K562 (cell line): ENCODE data around the gene TSC22D3. TPM values are rescaled to one million over a fixed set of nuclear protein-coding genes. Genes with fewer than 3 reads are reported as not detected.
A peak's percentile ranks its signal among the peaks of the same experiment; 100 is the strongest.

Experiments
- ATAC-seq: fragments of 200-7000 bp; cut with Tn5 transposase; 3 replicates; pipeline ENCODE4 v1.9.1; 2020; ENCODE audit warnings: moderate library complexity
- BruUV-seq: library from RNA; stranded (reverse); fragments of 400-500 nt; replicated peaks from 2 replicates; lab custom pipeline; 2021; lab: Mats Ljungman, UMichigan
- CTCF ChIA-PET: fragments of 300-600 bp; formaldehyde crosslinking; extraction: SDS; loops from one replicate; lab custom pipeline; 2021; ENCODE audit warnings: low intra/inter-chr PET ratio; lab: Yijun Ruan, JAX
- POLR2A ChIA-PET: fragments of 300-600, 350-650 bp; sonication (Branson Sonifier 250); formaldehyde crosslinking; extraction: SDS; loops from one replicate; lab custom pipeline; 2021; ENCODE audit warnings: antibody characterized with exemption, inconsistent platforms; lab: Yijun Ruan, JAX
- DNase-seq, 4 experiments: peaks; one replicate each; pipeline versions ENCODE4 v3.0.0 to v3.0.0-alpha.2; 2011 to 2018; ENCODE audit warnings: low spot score in 3 of 4, mixed read lengths in 3 of 4; ENCODE audit errors: extremely low read depth in 1 of 4
- FAIRE-seq: peaks from 2 replicates; lab custom pipeline; 2011; peaks lifted over from hg19 to GRCh38; lab: Jason Lieb, UNC
- H2AFZ ChIP-seq: 2 replicates; pipeline ENCODE4 v1.6.0; 2011; ENCODE audit warnings: low read depth, low read length, control low read depth, inconsistent platforms
- H3K27ac ChIP-seq: fragments of 200-600 bp; 3 replicates; pipeline ENCODE4 v1.8.0; 2011; ENCODE audit warnings: low read depth, mild to moderate bottlenecking, control low read depth, inconsistent platforms, low read length, moderate library complexity, mixed read lengths; ENCODE audit errors: extremely low read depth
- H3K27me3 ChIP-seq, 2 experiments: fragments of 300-600 bp in 1 of 2; 2 replicates in 1 of 2; 3 replicates in 1 of 2; pipeline versions ENCODE4 v1.6.0 to v1.8.0; 2011; ENCODE audit warnings: inconsistent platforms in 2 of 2, low read length in 2 of 2, mild to moderate bottlenecking in 1 of 2, mixed read lengths in 1 of 2, moderate library complexity in 1 of 2; ENCODE audit not compliant: control insufficient read depth in 2 of 2, insufficient read depth in 2 of 2
- H3K36me3 ChIP-seq: fragments of 300-600 bp; 3 replicates; pipeline ENCODE4 v1.8.0; 2011; ENCODE audit warnings: mild to moderate bottlenecking, low read length, inconsistent platforms; ENCODE audit not compliant: control insufficient read depth, insufficient read depth
- H3K4me1 ChIP-seq, 2 experiments: fragments of 200-600 bp in 1 of 2; replicated peaks in 1 of 2; 2 replicates in 1 of 2; 3 replicates in 1 of 2; pipeline versions ENCODE4 v1.5.1 to v1.8.0; 2011; ENCODE audit warnings: inconsistent platforms in 2 of 2, low read length in 2 of 2, mild to moderate bottlenecking in 1 of 2, mixed read lengths in 1 of 2, moderate library complexity in 1 of 2; ENCODE audit not compliant: control insufficient read depth in 2 of 2, insufficient read depth in 2 of 2
- H3K4me2 ChIP-seq: 2 replicates; pipeline ENCODE4 v1.6.1; 2011; ENCODE audit warnings: low read length, control low read depth, inconsistent platforms, mixed read lengths; ENCODE audit not compliant: insufficient read depth
- H3K4me3 ChIP-seq: fragments of 200-600 bp; sonication (generic), shearing (Covaris generic); 2 replicates; pipeline ENCODE4 v1.5.1; 2016; ENCODE audit warnings: control low read depth, inconsistent platforms
- H3K79me2 ChIP-seq: fragments of 200-600 bp; 3 replicates; pipeline ENCODE4 v1.8.0; 2011; ENCODE audit warnings: low read length, inconsistent platforms; ENCODE audit not compliant: control insufficient read depth, insufficient read depth
- H3K9ac ChIP-seq, 2 experiments: 2 replicates each; pipeline versions ENCODE4 v1.6.0 to v1.6.1; 2011; ENCODE audit warnings: low read depth in 2 of 2, low read length in 2 of 2, control low read depth in 1 of 2, inconsistent platforms in 1 of 2, mild to moderate bottlenecking in 1 of 2, mixed read lengths in 1 of 2; ENCODE audit not compliant: insufficient read depth in 1 of 2
- H3K9me1 ChIP-seq: one replicate; pipeline ENCODE4 v1.6.0; 2011; ENCODE audit warnings: inconsistent platforms, mild to moderate bottlenecking, low read length, moderate library complexity; ENCODE audit not compliant: control insufficient read depth, insufficient read depth
- H3K9me3 ChIP-seq: replicated peaks from 2 replicates; pipeline ENCODE4 v1.5.1; 2011; ENCODE audit warnings: low read depth, low read length, inconsistent platforms; ENCODE audit not compliant: control insufficient read depth, insufficient read depth
- H4K20me1 ChIP-seq: replicated peaks from 2 replicates; pipeline ENCODE4 v1.6.1; 2011; ENCODE audit warnings: low read length, inconsistent platforms, mixed read lengths; ENCODE audit not compliant: control insufficient read depth, insufficient read depth
- FIP1L1 ChIP-seq: fragments of 200-400 bp; formaldehyde crosslinking; IDR thresholded peaks from 2 replicates; pipeline ENCODE4 v1.6.1; 2018; ENCODE audit warnings: mild to moderate bottlenecking, low read depth, low read length; ENCODE audit not compliant: poor library complexity, severe bottlenecking
- HDAC2 ChIP-seq: fragments of 450-650 bp; IDR thresholded peaks from 2 replicates; pipeline ENCODE4 v1.6.1; 2016; ENCODE audit warnings: mild to moderate bottlenecking
- RBM14 ChIP-seq: fragments of 200-400 bp; formaldehyde crosslinking; IDR thresholded peaks from 2 replicates; pipeline ENCODE4 v1.6.1; 2018; ENCODE audit warnings: low read depth, mild to moderate bottlenecking, low read length, moderate library complexity, borderline replicate concordance; ENCODE audit not compliant: insufficient read depth
- U2AF2 ChIP-seq: fragments of 200-400 bp; formaldehyde crosslinking; optimal IDR thresholded peaks from 2 replicates; pipeline ENCODE3; 2017; ENCODE audit warnings: low read depth, mild to moderate bottlenecking, low read length
- VEZF1 ChIP-seq: fragments of 200-800 bp; sonication (Bioruptor generic); IDR thresholded peaks from 2 replicates; pipeline ENCODE4 v1.6.1; 2017; ENCODE audit warnings: missing genetic modification characterization, missing compliant biosample characterization
- ZNF354B ChIP-seq: fragments of 250-450 bp; sonication (Bioruptor Pico); IDR thresholded peaks from 2 replicates; pipeline ENCODE4 v1.4.0; 2020
- WGBS: fragments of 100-300 bp; shearing (Covaris generic); methylation state at CpG from one replicate; pipeline ENCODE4 v1.1.6; 2016; ENCODE audit warnings: low coverage, mixed read lengths; ENCODE audit not compliant: insufficient coverage; ENCODE audit errors: missing lambda C conversion rate; 5-methylcytosine and 5-hydroxymethylcytosine counted together
- in situ Hi-C: fragments of 300-500 bp; cut with MboI; formaldehyde crosslinking; loops from 4 replicates; pipeline ENCODE4 v1.15.0; 2018; ENCODE audit warnings: inconsistent platforms, mixed read lengths
- intact Hi-C: fragments of 100-400 bp; cut with micrococcal nuclease; formaldehyde crosslinking; loops from 2 replicates; pipeline ENCODE4 v1.14.2; 2022
- polyA plus RNA-seq, 8 experiments: library from polyadenylated mRNA; depleted of rRNA in 4 of 8; stranded (reverse) in 5 of 8; unstranded in 3 of 8; fragments of >200 nt; fragmentation: Nextera tagmentation in 2 of 8; fragmentation: Illumina TruSeq in 1 of 8; extraction: Ambion mirVana in 2 of 8; extraction: Trizol in 1 of 8; gene quantifications; 2 replicates each; pipeline versions ENCODE4 v1.2.1 to v1.2.3, GENCODE V29; 2011 to 2014; ENCODE audit warnings: inconsistent platforms in 1 of 8, missing spikeins in 1 of 8
- total RNA-seq, 7 experiments: library from RNA; depleted of rRNA in 6 of 7; stranded (reverse); fragments of >200 nt in 6 of 7; fragmentation: Illumina TruSeq in 2 of 7; extraction: Trizol in 2 of 7; gene quantifications; 2 replicates each; pipeline versions ENCODE4 v1.2.1 to v1.2.3, GENCODE V29; 2011 to 2021; ENCODE audit warnings: low replicate concordance in 1 of 7
- TF ChIP-seq, protein P1 (sequence below): fragments of 450-650 bp; formaldehyde crosslinking; conservative IDR thresholded peaks from 2 replicates; pipeline ENCODE4 v1.4.0; 2022; ENCODE audit warnings: mild to moderate bottlenecking, missing genetic modification characterization

TSC22D3 gene
- total and polyA plus RNA-seq, 9 of the 15 experiments (the other 6 are each of a cell fraction or from before 2014, with no cell fraction given) = 0.48 to 3.0 (median 0.87) TPM

GRCh38 chrX:107677909-107678308 lies 97.7 kb downstream of the TSC22D3 start (continued):
- TF ChIP-seq RBM14 = no peak
- TF ChIP-seq U2AF2 = no peak
- no peak for TF ChIP-seq HDAC2
- TF ChIP-seq, all 486 proteins: peak for 0

DNA sequence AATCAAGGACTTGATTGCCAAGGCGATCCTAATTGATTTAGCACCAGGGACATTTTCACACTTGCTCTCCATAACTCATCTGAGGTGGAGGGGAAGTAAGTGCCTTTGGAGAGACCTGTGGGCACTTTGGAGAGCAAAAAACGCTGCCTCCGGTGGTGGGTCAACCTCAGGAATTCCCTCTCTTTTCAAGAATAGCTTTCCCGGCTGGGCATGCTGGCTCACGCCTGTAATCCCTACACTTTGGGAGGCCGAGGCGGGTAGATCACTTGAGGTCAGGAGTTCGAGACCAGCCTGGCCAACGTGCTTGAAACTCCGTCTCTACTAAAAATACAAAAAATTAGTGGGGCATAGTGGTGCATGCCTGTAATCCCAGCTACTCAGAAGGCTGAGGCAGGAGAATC lies 98.1 kb downstream of the TSC22D3 start:
- no peaks in the 10 kb centered on the region for H4K20me1 ChIP-seq
- peak overlapping the region; percentile 74 to 94; a peak in 3 of 4 replicates for H3K9ac ChIP-seq
- peak overlapping the region; percentile 85 for H2AFZ ChIP-seq
- no peak for FAIRE-seq
- H3K4me2 ChIP-seq = peak overlapping the region; percentile 89
- 37% methylated on average over 7 of the region's 10 CpGs for WGBS
- no peaks in the 10 kb centered on the region for H3K9me3 ChIP-seq
- no TSS peak for BruUV-seq
- H3K27ac ChIP-seq = peak overlapping the region; percentile 88
- H3K9me1 ChIP-seq = no peaks in the 10 kb centered on the region
- DNase-seq = no peak
- TF ChIP-seq ZNF354B (CRISPR knock-in tag) (no peak), FIP1L1 (no peak), VEZF1 (CRISPR knock-in tag) (no peak)
- TF ChIP-seq, protein P1, sequence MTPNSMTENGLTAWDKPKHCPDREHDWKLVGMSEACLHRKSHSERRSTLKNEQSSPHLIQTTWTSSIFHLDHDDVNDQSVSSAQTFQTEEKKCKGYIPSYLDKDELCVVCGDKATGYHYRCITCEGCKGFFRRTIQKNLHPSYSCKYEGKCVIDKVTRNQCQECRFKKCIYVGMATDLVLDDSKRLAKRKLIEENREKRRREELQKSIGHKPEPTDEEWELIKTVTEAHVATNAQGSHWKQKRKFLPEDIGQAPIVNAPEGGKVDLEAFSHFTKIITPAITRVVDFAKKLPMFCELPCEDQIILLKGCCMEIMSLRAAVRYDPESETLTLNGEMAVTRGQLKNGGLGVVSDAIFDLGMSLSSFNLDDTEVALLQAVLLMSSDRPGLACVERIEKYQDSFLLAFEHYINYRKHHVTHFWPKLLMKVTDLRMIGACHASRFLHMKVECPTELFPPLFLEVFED (CRISPR knock-in tag) = no peak
- no peak overlapping the region for H3K4me3 ChIP-seq
- ChIA-PET CTCF (no interaction called here), POLR2A (interaction anchor here (0.6 to 2.4 kb wide), 4 partner anchors 9 to 34 kb away, joined by 3 to 9 read pairs (median 5); no protein-coding TSS in a partner anchor)
- ATAC-seq = no peak
- intact Hi-C loops (loop anchor here (10.0 kb wide), 1 partner anchor 397 kb away; no protein-coding TSS in a partner anchor), in situ Hi-C loops (loop anchor here (5.0 kb wide), 2 partner anchors 35 to 100 kb away; partner anchors contain the start of genes NCBP2L and TSC22D3)
- no peaks in the 10 kb centered on the region for H3K27me3 ChIP-seq
- peaks cover 26 to 39% of the 10 kb centered on the region in 2 experiments; a peak in 4 of 5 replicates for H3K4me1 ChIP-seq
- H3K79me2 ChIP-seq = peaks cover 19% of the 10 kb centered on the region
- no peaks in the 10 kb centered on the region for H3K36me3 ChIP-seq
